SK-N-MC (cell line): ENCODE results near the gene FOXF2.

Source experiments
- DNase-seq: peaks from one replicate; pipeline ENCODE4 v3.0.0-alpha.2; 2011; ENCODE audit warnings: low read depth, low spot score
- H3K27ac ChIP-seq: fragments of 200-600 bp; sonication (generic); 2 replicates; pipeline ENCODE4 v1.5.1; 2016; ENCODE audit warnings: mixed run types
- H3K36me3 ChIP-seq: fragments of 200-600 bp; sonication (generic); 2 replicates; pipeline ENCODE4 v1.6.1; 2017; ENCODE audit warnings: antibody characterized with exemption, low read length, mixed read lengths; ENCODE audit not compliant: insufficient read depth
- H3K4me3 ChIP-seq: fragments of 200-600 bp; sonication (generic); 2 replicates; pipeline ENCODE4 v1.5.1; 2016
- H3K9ac ChIP-seq: fragments of 200-600 bp; sonication (generic); 2 replicates; pipeline ENCODE4 v1.8.0; 2017; ENCODE audit warnings: mixed run types, mixed read lengths; ENCODE audit not compliant: insufficient read length
- H3K9me3 ChIP-seq: fragments of 200-600 bp; sonication (generic); 2 replicates; pipeline ENCODE4 v1.6.1; 2017; ENCODE audit warnings: low read depth, mild to moderate bottlenecking, antibody characterized with exemption, low read length, moderate library complexity, mixed read lengths
- EZH2 ChIP-seq: fragments of 200-600 bp; sonication (generic); IDR thresholded peaks from one replicate; pipeline ENCODE4 v1.6.1; 2017; ENCODE audit warnings: antibody characterized with exemption
- FOXP2 ChIP-seq: optimal IDR thresholded peaks from 2 replicates; pipeline ENCODE3; 2011; ENCODE audit warnings: mild to moderate bottlenecking, moderate library complexity; ENCODE audit not compliant: insufficient read depth; ENCODE audit errors: extremely low read length, control extremely low read depth
- POLR2AphosphoS5 ChIP-seq: IDR thresholded peaks from 2 replicates; pipeline ENCODE4 v1.6.1; 2012; ENCODE audit warnings: mild to moderate bottlenecking, low read depth, low read length, borderline replicate concordance

Gene FOXF2

DNA sequence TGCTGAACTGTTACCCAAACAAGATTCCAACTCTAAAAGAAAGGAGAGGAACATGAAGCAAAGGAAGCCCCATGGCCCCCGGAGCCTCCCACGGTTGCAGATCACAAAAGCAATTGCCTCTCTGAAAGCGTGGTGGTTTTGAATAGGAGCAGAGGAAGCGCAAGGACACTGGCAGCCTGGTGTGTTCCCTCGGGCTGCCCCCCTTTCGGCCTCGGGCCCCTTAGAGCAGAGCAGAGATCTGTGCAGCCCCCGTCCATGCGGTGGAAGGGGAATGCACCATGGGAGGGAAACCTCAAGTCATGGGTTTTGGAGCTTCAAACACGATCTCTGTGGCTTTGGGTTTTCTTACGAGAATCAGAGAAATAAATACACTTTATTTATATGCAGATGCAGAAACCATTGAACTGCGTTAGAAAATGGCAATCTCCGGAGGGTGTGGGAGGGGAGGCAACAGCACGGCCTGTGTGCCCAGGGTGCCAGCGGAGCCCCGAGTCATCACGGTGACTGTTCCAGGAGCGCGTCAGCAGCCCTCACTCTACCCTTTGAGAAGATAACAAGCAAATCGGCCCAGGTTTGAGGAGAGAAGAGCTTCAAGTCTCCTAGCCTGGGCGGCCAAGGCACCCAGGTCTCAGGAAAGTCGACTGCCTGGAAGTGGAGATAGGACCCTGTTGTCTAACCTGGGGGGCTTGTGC lies 20.5 kb downstream of the FOXF2 start:
- Histone ChIP-seq H3K4me3 (0 out of 2 replicates have a peak overlapping the region, but pooled peaks have one; percentile 23), H3K27ac (no peak overlapping the region), H3K9me3 (no peaks in the 10 kb centered on the region), H3K36me3 (no peaks in the 10 kb centered on the region), H3K9ac (no peak overlapping the region)
- DNase-seq = peak; percentile 28
- TF ChIP-seq EZH2 = no peak
- no peak for TF ChIP-seq FOXP2
- TF ChIP-seq POLR2AphosphoS5 = no peak

- Histone ChIP-seq H3K9ac (no peak overlapping the region), H3K27ac (no peak overlapping the region), H3K4me3 (no peak overlapping the region), H3K36me3 (no peaks in the 10 kb centered on the region), H3K9me3 (no peaks in the 10 kb centered on the region)
- no peak for TF ChIP-seq EZH2
- DNase-seq = no peak
Measured at GRCh38 chr6:1412901-1413300, 23.5 kb downstream of the FOXF2 start.

GRCh38 chr6:1415416-1416063 lies 26.2 kb downstream of the FOXF2 start:
- DNase-seq = no peak
- no peak overlapping the region for H3K9ac ChIP-seq

GRCh38 chr6:1416191-1416760 lies 26.9 kb downstream of the FOXF2 start:
- no peak overlapping the region for H3K27ac ChIP-seq
- no peak overlapping the region for H3K9ac ChIP-seq
- H3K36me3 ChIP-seq = no peaks in the 10 kb centered on the region
- H3K4me3 ChIP-seq = no peak overlapping the region
- no peak for TF ChIP-seq FOXP2
- no peak for TF ChIP-seq POLR2AphosphoS5
- TF ChIP-seq EZH2 = no peak
- no peak for DNase-seq
- H3K9me3 ChIP-seq = no peaks in the 10 kb centered on the region

More at GRCh38 chr6:1415416-1416063, 26.2 kb downstream of the FOXF2 start:
- no peaks in the 10 kb centered on the region for H3K36me3 ChIP-seq
- H3K27ac ChIP-seq = no peak overlapping the region
- no peaks in the 10 kb centered on the region for H3K9me3 ChIP-seq
- TF ChIP-seq POLR2AphosphoS5 (no peak), EZH2 (no peak), FOXP2 (no peak)
- H3K4me3 ChIP-seq = no peak overlapping the region

DNA sequence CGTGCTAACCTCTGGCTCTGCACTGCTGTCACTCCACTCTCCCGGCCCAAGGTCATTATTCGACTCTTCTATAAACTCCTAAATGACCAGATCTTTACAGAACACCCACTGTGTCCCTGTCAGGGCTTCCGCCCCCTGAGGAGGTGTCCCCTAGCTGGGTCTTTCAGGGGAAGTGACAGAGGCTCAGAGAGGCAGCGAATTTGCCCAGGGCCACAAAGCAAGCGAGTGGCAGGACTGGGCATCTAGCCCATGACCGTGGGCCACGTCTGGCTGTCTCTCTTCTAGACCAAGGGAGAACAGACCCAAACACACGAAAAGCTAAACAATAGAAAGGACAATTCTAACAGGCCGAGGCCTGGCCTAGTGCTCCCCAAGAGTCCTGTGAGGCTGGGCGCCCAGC lies 27.4 kb downstream of the FOXF2 start:
- no peak for DNase-seq
- no peak for TF ChIP-seq FOXP2
- no peak for TF ChIP-seq POLR2AphosphoS5
- no peak for TF ChIP-seq EZH2
- Histone ChIP-seq H3K9ac (no peak overlapping the region), H3K4me3 (no peak overlapping the region), H3K36me3 (no peaks in the 10 kb centered on the region), H3K27ac (no peak overlapping the region), H3K9me3 (no peaks in the 10 kb centered on the region)

- TF ChIP-seq FOXP2 (no peak), POLR2AphosphoS5 (no peak), EZH2 (no peak)
- no peak overlapping the region for H3K27ac ChIP-seq
- H3K9me3 ChIP-seq = no peaks in the 10 kb centered on the region
- no peak for DNase-seq
- H3K9ac ChIP-seq = no peak overlapping the region
- no peak overlapping the region for H3K4me3 ChIP-seq
- H3K36me3 ChIP-seq = no peaks in the 10 kb centered on the region
Measured at GRCh38 chr6:1417718-1418117, 28.3 kb downstream of the FOXF2 start.

- no peak overlapping the region for H3K27ac ChIP-seq
- no peak for TF ChIP-seq POLR2AphosphoS5
- TF ChIP-seq FOXP2 = no peak
- TF ChIP-seq EZH2 = no peak
- no peaks in the 10 kb centered on the region for H3K9me3 ChIP-seq
- H3K36me3 ChIP-seq = no peaks in the 10 kb centered on the region
- no peak overlapping the region for H3K4me3 ChIP-seq
- DNase-seq = no peak
- H3K9ac ChIP-seq = no peak overlapping the region
Measured at GRCh38 chr6:1418471-1419191, 29.3 kb downstream of the FOXF2 start.

- H3K4me3 ChIP-seq = no peak overlapping the region
- H3K9me3 ChIP-seq = no peaks in the 10 kb centered on the region
- H3K9ac ChIP-seq = no peak overlapping the region
- no peaks in the 10 kb centered on the region for H3K36me3 ChIP-seq
- H3K27ac ChIP-seq = no peak overlapping the region
- TF ChIP-seq FOXP2 = no peak
- no peak for TF ChIP-seq POLR2AphosphoS5
- no peak for TF ChIP-seq EZH2
- no peak for DNase-seq
Measured at GRCh38 chr6:1420382-1420781, 31.0 kb downstream of the FOXF2 start.

DNA sequence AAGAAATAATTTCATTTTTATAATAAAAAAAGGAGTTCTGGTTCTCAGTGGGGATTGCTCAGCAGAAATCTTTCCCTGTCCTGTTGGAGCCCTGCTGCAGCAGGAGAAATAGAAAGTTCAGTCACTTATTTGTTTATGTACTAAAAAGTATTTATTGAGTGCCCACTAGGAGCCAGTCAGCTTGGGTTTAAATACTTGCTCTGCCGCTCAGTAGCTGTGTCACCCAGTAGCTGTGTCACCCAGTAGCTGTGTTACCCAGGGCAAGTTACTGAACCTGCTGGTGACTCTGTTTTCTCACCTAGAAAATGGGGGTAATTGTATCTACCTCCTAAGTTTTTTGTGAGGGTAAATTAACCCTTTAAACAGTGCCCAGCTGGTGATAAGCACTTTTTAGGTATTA lies 32.9 kb downstream of the FOXF2 start:
- Histone ChIP-seq H3K9ac (no peak overlapping the region), H3K9me3 (no peaks in the 10 kb centered on the region), H3K36me3 (no peaks in the 10 kb centered on the region), H3K27ac (no peak overlapping the region), H3K4me3 (no peak overlapping the region)
- no peak for DNase-seq
- TF ChIP-seq POLR2AphosphoS5 (no peak), EZH2 (no peak), FOXP2 (no peak)
